Caco-2 (cell line): Measurements from ENCODE around the gene HLTF. TPM values are rescaled to one million over a fixed set of nuclear protein-coding genes. Genes with fewer than 3 reads are reported as not detected.

Experiments used
- Bru-seq: library from RNA; stranded (reverse); fragments of 400-500 nt; gene quantifications from one replicate; lab custom pipeline; 2021; lab: Mats Ljungman, UMichigan
- BruChase-seq, 2 experiments: library from RNA; stranded (reverse); fragments of 400-500 nt; gene quantifications; one replicate each; lab custom pipeline; 2021; lab: Mats Ljungman, UMichigan
- BruUV-seq: library from RNA; stranded (reverse); fragments of 400-500 nt; replicated peaks from 2 replicates; lab custom pipeline; 2021; lab: Mats Ljungman, UMichigan
- CTCF ChIA-PET: fragments of 300-600 bp; sonication (Branson Sonifier 250); formaldehyde crosslinking; loops from one replicate; lab custom pipeline; 2022; ENCODE audit warnings: antibody characterized with exemption; lab: Charles Lee
- POLR2A ChIA-PET: fragments of 300-600 bp; sonication (Branson Sonifier 250); formaldehyde crosslinking; loops from one replicate; lab custom pipeline; 2022; ENCODE audit warnings: antibody characterized with exemption; lab: Charles Lee
- DNase-seq, 2 experiments: peaks; one replicate each; pipeline versions ENCODE4 v3.0.0 to v3.0.0-alpha.2; 2020 to 2022
- H3K27me3 ChIP-seq: replicated peaks from 2 replicates; pipeline ENCODE4 v1.6.0; 2011; ENCODE audit warnings: low read length; ENCODE audit not compliant: control insufficient read depth, insufficient read depth
- H3K36me3 ChIP-seq: 2 replicates; pipeline ENCODE4 v1.5.1; 2011; ENCODE audit warnings: low read length; ENCODE audit not compliant: control insufficient read depth, insufficient read depth
- H3K4me1 ChIP-seq: fragments of 250-450 bp; sonication (Bioruptor Pico); 2 replicates; pipeline ENCODE4 v1.5.1; 2020; ENCODE audit warnings: mild to moderate bottlenecking
- H3K4me3 ChIP-seq: 2 replicates; pipeline ENCODE4 v1.5.1; 2011; ENCODE audit warnings: low read depth, mild to moderate bottlenecking, control low read depth, low read length
- H3K9me3 ChIP-seq: fragments of 250-450 bp; sonication (Bioruptor Pico); 2 replicates; pipeline ENCODE4 v1.5.1; 2020; ENCODE audit warnings: mild to moderate bottlenecking, moderate library complexity
- H3K27ac Mint-ChIP-seq: one replicate; pipeline ENCODE4 v1.8.0; 2022; ENCODE audit warnings: mixed read lengths; ENCODE audit not compliant: unreplicated experiment
- H3K27me3 Mint-ChIP-seq: one replicate; pipeline ENCODE4 v1.8.0; 2022; ENCODE audit warnings: mixed read lengths; ENCODE audit not compliant: insufficient read depth, unreplicated experiment
- H3K36me3 Mint-ChIP-seq: one replicate; pipeline ENCODE4 v1.8.0; 2022; ENCODE audit warnings: mild to moderate bottlenecking, mixed read lengths; ENCODE audit not compliant: insufficient read depth, unreplicated experiment
- H3K4me1 Mint-ChIP-seq: one replicate; pipeline ENCODE4 v1.8.0; 2022; ENCODE audit warnings: low read depth, mixed read lengths; ENCODE audit not compliant: unreplicated experiment
- H3K4me3 Mint-ChIP-seq: one replicate; pipeline ENCODE4 v1.8.0; 2022; ENCODE audit warnings: mild to moderate bottlenecking, moderate library complexity, mixed read lengths; ENCODE audit not compliant: unreplicated experiment
- H3K9me3 Mint-ChIP-seq: one replicate; pipeline ENCODE4 v1.8.0; 2022; ENCODE audit warnings: mixed read lengths; ENCODE audit not compliant: unreplicated experiment
- intact Hi-C: fragments of 100-400 bp; cut with micrococcal nuclease; formaldehyde crosslinking; loops from one replicate; pipeline ENCODE4 v1.10.0; 2022; ENCODE audit not compliant: unreplicated experiment
- long read RNA-seq: library from polyadenylated mRNA; stranded (forward); transcript quantifications from one replicate; pipeline ENCODE4 v2.0.0, GENCODE V29; 2022
- total RNA-seq: library from RNA; stranded (reverse); gene quantifications from 2 replicates; pipeline ENCODE4 v1.2.3, GENCODE V29; 2022
- TF ChIP-seq, protein P1 (sequence below), 2 experiments: fragments of 200-600 bp in 1 of 2; IDR thresholded peaks; 1 replicate in 1 of 2; 2 replicates in 1 of 2; pipeline versions ENCODE4 v1.5.1 to v1.8.0; 2011 to 2022; ENCODE audit warnings: antibody characterized with exemption in 1 of 2, control low read depth in 1 of 2, inconsistent platforms in 1 of 2, low read depth in 1 of 2, low read length in 1 of 2, mild to moderate bottlenecking in 1 of 2, moderate library complexity in 1 of 2; ENCODE audit not compliant: insufficient read depth in 1 of 2, severe bottlenecking in 1 of 2, unreplicated experiment in 1 of 2

Gene HLTF, protein sequence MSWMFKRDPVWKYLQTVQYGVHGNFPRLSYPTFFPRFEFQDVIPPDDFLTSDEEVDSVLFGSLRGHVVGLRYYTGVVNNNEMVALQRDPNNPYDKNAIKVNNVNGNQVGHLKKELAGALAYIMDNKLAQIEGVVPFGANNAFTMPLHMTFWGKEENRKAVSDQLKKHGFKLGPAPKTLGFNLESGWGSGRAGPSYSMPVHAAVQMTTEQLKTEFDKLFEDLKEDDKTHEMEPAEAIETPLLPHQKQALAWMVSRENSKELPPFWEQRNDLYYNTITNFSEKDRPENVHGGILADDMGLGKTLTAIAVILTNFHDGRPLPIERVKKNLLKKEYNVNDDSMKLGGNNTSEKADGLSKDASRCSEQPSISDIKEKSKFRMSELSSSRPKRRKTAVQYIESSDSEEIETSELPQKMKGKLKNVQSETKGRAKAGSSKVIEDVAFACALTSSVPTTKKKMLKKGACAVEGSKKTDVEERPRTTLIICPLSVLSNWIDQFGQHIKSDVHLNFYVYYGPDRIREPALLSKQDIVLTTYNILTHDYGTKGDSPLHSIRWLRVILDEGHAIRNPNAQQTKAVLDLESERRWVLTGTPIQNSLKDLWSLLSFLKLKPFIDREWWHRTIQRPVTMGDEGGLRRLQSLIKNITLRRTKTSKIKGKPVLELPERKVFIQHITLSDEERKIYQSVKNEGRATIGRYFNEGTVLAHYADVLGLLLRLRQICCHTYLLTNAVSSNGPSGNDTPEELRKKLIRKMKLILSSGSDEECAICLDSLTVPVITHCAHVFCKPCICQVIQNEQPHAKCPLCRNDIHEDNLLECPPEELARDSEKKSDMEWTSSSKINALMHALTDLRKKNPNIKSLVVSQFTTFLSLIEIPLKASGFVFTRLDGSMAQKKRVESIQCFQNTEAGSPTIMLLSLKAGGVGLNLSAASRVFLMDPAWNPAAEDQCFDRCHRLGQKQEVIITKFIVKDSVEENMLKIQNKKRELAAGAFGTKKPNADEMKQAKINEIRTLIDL
- 50.2 and 53.0 TPM in 2 replicates for total RNA-seq
- Bru-seq, nascent RNA = percentile 89 among the genes with signal in this experiment
- percentile 88 among the genes with signal in this experiment for BruChase-seq, experiment 1, labeled RNA remaining after a 2-hour chase
- BruChase-seq, experiment 2, labeled RNA remaining after a 6-hour chase = percentile 92 among the genes with signal in this experiment
- long read RNA-seq, full-length matches to known transcripts = 33 of 56 reads
- long read RNA-seq, partial matches to known transcripts = 7 of 56 reads
- long read RNA-seq, other reads (novel, unspliced or antisense) = 16 of 56 reads

DNA sequence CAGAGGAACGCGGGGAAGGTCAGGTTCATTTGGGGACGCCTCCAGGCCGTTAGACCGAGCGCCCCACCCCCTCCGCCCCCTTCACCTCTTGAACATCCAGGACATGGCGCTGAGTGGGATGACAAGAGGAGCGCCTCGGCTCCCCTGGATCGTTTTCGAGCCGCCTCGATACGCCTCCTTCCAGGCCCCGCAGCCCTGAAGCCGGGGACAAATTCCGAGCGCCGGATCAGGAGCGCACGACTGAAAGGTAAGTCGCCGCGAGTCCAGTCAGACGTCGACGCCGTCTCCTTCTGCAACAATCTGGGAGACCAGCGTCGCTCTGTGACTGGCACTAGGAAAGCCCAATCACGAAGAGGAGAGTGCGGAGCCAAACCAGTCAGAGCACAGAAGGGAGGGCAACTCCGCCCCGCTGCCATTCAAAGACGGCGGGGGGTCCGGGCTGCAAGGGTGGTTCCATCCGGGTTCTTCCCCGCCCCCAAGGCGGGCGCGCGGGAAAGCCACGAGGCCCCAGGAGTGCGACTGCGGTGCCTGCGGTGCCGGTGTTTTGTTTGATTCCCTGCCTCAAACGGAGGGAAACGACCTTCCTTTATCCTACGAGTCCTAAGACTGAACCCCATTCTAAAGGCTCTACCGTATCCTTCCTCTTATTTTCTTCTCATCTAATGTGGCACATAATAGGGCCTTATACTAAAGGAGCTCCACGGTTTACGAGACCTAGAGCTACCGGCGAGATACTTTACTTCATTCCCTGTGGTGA, at the start of gene HLTF:
HLTF (minus strand) TSS at position 302 of the 757 bp plus-strand sequence; CDS start at position 105, 197 bp downstream.
- no TSS peak for BruUV-seq
- Histone ChIP-seq H3K4me3 (peak within 1 kb of the TSS; percentile 78), H3K9me3 (no peaks in the 10 kb centered on the region), H3K36me3 (no peaks in the 10 kb centered on the region), H3K27me3 (no peaks in the 10 kb centered on the region), H3K4me1 (peaks cover 15% of the 10 kb centered on the region)
- peaks cover 5% of the 10 kb centered on the region for H3K4me1 Mint-ChIP-seq
- peaks cover 29% of the 10 kb centered on the region for H3K36me3 Mint-ChIP-seq
- TF ChIP-seq, protein P1, sequence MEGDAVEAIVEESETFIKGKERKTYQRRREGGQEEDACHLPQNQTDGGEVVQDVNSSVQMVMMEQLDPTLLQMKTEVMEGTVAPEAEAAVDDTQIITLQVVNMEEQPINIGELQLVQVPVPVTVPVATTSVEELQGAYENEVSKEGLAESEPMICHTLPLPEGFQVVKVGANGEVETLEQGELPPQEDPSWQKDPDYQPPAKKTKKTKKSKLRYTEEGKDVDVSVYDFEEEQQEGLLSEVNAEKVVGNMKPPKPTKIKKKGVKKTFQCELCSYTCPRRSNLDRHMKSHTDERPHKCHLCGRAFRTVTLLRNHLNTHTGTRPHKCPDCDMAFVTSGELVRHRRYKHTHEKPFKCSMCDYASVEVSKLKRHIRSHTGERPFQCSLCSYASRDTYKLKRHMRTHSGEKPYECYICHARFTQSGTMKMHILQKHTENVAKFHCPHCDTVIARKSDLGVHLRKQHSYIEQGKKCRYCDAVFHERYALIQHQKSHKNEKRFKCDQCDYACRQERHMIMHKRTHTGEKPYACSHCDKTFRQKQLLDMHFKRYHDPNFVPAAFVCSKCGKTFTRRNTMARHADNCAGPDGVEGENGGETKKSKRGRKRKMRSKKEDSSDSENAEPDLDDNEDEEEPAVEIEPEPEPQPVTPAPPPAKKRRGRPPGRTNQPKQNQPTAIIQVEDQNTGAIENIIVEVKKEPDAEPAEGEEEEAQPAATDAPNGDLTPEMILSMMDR (IDR thresholded peaks at IDR 0.05; ENCODE audit: insufficient read depth in 1 of 2, low read depth in 1 of 2, low read length in 1 of 2, severe bottlenecking in 1 of 2, unreplicated experiment in 1 of 2) = no peak
- H3K9me3 Mint-ChIP-seq = no peaks in the 10 kb centered on the region
- DNase-seq = peak; percentile 97 to 98
- H3K4me3 Mint-ChIP-seq = peak within 1 kb of the TSS; percentile 91
- intact Hi-C loops = loop anchor here (5.0 kb wide), 1 partner anchor 94 kb away; the partner anchor contains the start of gene GYG1
- ChIA-PET CTCF (no interaction called here), POLR2A (no interaction called here)
- H3K27me3 Mint-ChIP-seq = no peaks in the 10 kb centered on the region
- peak within 1 kb of the TSS; percentile 82 for H3K27ac Mint-ChIP-seq

DNA sequence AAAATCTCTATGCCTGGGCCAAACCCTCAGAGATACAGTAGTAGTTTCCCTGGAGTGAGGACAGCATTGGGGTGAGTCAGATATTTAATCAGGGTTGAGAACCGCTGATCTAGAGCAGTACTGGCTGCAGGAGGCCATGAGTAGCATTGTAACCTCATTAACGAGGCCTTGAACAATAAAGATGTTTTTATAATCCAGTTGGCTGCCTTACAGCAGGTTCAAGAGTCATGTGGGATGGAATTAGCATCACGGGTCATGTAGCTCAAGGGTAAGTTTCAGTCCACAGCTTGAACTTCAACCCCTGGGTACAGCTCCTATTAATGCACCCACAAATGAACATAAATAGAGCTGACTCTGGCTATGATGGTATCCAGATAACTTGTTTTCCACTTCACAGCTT, 48.2 kb upstream of the HLTF start:
- no peaks in the 10 kb centered on the region; the same call in none of the 2 replicates for H3K4me1 ChIP-seq
- Mint-ChIP-seq H3K4me1 (peaks cover 10% of the 10 kb centered on the region), H3K36me3 (peaks cover 17% of the 10 kb centered on the region), H3K27ac (no peak overlapping the region), H3K9me3 (no peaks in the 10 kb centered on the region), H3K4me3 (no peak overlapping the region), H3K27me3 (no peaks in the 10 kb centered on the region)
- ChIA-PET POLR2A (no interaction called here), CTCF (no interaction called here)
- no peaks in the 10 kb centered on the region for H3K27me3 ChIP-seq
- no peak overlapping the region for H3K4me3 ChIP-seq
- DNase-seq = no peak
- no peaks in the 10 kb centered on the region for H3K9me3 ChIP-seq
- BruUV-seq = no TSS peak
- H3K36me3 ChIP-seq = no peaks in the 10 kb centered on the region
- TF ChIP-seq, protein P1 (IDR thresholded peaks at IDR 0.05; ENCODE audit: insufficient read depth in 1 of 2, low read depth in 1 of 2, low read length in 1 of 2, severe bottlenecking in 1 of 2, unreplicated experiment in 1 of 2) = no peak
- intact Hi-C loops = no loop called here
